Measurements from ENCODE around the gene C2orf42.
"Not testable (repeated sequence)": the region's sequence is repeated elsewhere in the genome, so short reads cannot be mapped to it uniquely, and the experiment has no call there.

The C2orf42 gene

GRCh38 chr2:70169654-70170245 is 21.1 kb downstream of the C2orf42 start:
- DNase-seq: not testable (repeated sequence)

DNA sequence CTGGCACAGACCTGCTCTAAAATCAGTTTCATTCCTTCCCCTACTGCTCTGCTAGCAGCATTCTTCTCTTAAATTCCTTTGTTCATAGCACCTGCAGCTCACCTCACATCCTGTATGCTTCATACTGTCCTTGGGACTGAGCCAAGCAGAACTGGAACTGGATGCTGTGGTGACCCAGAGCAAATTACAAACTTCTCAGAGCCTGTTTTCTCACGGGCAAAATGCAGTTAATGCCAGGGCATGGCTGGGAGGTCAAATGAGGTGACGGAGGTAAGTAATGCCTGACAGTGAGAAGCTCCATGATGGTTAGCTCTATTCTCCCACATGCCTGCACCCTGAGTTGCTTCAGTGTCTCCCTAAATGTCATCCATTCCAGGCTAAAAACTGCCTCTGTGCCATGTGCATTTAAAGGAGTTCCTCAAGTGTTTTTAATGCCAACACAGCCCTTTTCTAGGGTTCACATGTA is 29.7 kb downstream of the C2orf42 start:
- no peak for DNase-seq

DNA sequence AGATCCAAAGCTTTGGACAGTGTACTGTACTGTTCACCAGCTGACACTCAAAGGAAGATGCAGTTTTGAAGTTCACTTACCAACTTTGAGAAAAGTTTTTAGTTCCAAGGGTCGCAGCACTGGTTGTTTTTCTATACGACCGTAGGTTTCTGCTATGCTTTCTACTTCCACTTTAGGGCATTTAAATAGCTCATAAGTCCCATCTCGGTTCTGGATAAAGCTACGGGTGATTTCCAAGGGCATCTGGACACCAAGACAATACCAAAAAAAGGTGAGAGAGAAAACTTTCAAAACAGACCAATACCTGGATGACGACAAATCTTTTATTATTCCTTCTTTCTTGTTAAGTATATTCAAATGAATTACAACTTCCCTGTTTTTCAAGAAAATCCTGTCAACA is 30.3 kb downstream of the C2orf42 start:
- DNase-seq: no peak

- not testable (repeated sequence) for DNase-seq
Measured at GRCh38 chr2:70149130-70149686, 41.6 kb downstream of the C2orf42 start.

- not testable (repeated sequence) for DNase-seq
Measured at GRCh38 chr2:70148211-70148760, 42.5 kb downstream of the C2orf42 start.

- no peak for DNase-seq
Measured at GRCh38 chr2:70145851-70146739, 44.7 kb downstream of the C2orf42 start.

DNA sequence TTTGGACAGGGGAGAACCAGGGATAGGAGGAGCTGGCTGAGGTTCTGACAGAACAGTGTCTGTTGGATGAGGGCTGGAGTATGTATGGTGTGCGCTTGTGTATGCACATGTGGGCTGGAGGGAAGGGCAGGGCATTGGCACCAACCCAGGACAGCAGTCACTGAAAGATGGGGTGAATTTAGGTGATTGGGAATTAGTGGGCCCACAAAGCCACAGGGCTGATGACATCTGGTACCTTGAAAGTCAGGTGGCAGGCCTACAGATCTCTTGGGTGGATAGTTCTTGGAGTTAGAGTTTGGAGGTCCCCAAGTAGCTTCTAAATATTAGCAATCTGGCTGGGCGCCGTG is 45.7 kb downstream of the C2orf42 start:
- DNase-seq: no peak

DNA sequence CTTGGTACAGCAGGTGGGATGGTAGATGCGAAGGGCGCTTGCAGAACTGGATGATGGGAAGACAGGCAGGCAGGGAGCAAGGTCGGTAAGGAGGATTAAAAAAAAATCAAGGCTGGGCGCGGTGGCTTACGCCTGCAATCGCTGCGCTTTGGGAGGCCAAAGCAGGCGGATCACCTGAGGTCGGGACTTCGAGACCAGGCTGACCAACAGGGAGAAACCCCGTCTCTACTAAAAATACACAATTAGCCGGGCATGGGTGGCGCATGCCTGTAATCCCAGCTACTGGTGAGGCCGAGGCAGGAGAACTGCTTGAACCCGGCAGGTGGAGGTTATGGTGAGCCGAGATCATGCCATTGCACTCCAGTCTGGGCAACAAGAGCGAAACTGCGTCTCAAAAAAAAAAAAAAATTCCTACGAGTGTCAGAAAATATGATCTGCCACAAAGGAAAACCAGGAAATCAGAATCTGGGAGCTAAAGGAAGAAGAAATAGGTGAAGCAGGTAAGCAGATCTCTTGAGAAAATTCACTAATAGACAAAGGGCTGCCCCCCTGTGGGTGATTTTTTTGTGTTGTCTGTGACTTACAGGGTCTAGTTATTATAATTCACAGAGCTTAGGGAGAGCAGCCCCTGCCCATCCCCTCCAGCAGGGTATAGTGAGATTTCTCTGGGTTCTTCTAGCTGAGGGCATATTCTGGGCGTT is 46.2 kb downstream of the C2orf42 start:
- DNase-seq: no peak

- DNase-seq: peak; percentile 27
Measured at GRCh38 chr2:70143314-70144150, 47.3 kb downstream of the C2orf42 start.

DNA sequence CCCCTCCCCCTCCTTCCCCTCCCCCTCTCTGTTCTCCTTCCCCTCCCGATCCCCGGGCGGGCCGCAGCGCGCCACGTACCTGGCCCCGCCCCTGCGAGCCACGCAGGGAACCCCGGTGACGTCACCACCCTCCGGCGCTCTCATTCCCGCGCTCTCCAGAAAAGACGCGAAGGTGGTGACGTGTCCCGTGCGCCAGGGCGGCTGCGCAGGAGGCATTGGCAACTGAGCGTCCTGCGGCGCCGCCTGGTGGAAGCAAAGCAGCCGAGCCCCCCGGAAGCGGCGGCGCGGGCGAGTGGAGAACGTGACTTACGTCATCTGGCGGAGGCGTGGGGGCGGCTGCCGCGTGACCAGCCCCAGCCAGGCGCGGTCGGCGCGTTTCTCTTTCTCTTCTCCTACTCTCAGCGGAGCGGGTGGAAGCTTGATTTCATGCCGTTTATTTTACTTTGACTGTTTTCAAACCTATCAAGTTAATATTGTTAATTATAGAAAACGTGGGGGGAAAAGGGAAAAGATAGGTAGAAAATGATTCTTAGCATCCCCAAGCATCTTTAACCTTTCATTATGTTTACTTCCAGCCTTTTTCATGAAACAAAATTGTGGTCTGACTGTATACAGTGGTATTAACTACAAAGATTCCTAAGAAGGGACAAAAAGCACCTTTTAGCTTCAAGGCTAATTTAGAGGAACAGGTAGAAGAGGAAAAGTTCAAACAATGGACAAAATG is 48.1 kb downstream of the C2orf42 start:
- peak; percentile 98 for DNase-seq

GRCh38 chr2:70141902-70142589 is 48.8 kb downstream of the C2orf42 start:
- DNase-seq: no peak

DNA sequence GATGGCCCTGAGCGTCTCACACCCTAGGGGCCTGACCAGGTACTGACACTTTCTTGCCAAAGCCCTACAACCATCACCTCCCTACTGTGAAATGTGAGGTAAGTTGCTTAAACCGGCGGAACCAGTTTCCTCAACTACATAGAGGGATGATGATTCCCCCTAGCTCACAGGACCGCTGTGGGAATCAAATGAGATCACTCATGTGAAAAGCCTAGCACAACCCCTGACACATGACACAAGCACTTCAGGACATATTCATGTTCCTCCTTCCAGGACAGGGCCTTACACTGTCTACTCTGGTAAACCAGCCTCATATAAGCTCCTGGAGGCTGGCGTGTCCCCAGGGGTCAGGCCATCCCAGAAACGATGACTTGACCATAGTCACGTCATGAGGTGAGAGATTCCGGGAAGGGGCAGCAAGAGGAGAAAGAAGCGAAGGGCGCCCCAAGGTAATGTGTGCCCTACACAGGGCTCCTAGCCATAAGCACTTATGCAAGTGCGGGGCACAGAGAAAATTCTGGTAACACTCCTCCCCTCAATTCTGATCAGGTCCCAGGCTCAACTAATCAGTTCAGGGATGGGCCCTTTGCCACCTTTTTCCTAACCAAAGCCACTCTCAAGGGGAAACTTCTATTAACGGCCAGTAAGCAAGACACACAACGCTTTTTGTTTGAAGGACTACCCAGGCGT is 49.5 kb downstream of the C2orf42 start:
- peak; percentile 35 for DNase-seq

GRCh38 chr2:70140791-70141211 is 50.0 kb downstream of the C2orf42 start:
- no peak for DNase-seq

GRCh38 chr2:70134323-70134983 is 56.4 kb downstream of the C2orf42 start:
- DNase-seq: peak; percentile 62

DNA sequence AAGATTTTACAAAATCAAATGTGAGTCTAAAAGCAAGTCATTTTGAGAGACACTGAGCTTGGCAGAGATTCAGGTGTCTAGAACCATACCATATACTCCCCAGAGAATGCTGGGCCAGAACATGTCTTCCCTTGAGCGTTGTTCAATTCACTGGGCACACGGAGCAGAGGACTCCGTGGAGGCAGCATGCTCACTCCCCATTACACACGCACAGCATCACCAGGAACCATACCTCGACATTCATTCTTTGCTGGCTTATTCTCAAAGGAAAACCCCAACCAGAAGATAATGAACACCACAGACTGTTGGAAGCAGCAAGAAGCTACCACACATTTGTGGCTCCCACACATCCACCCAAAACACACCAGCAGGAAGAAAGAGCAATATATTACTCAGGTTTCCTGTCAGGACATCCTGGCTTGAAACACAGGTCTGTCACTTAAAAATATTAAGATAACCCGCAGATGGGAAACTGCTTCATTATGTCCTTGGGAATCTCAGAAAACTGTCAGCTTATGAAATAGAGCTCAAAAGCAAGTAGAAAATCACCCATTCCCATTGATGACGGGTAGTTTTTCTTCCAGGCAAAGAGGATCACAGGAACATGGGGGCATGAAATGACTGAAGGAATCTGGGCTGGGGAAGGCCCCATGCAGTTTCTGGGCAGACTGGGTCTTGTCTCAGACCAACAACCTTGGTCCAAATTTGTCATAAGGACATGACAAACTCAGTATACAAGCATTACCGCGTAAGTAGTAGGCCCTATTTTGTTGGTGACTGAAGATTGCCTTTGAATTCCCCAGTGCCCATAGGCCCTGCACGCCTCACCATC is 57.1 kb downstream of the C2orf42 start:
- no peak for DNase-seq

DNA sequence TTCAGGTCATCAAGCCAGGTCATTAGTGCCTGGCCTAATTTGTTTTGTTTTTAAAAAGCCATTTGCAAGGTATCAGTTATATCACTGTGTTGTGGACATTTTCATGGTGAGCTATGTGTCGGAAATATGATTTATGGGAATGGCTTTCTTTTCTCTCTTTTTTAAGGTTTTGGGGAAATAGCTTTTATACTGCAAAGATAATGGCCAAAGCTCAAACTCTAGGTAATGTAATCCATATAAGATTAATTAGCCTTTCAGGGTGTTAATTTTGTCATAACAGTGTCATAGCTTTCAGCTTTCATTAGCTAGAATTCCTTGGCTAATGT is 57.7 kb downstream of the C2orf42 start:
- DNase-seq: no peak

GRCh38 chr2:70132244-70133126 is 58.3 kb downstream of the C2orf42 start:
- no peak for DNase-seq

Data from MV-4-11 (cell line).